IPS-NIHi11 (cell line): ENCODE results near the gene ACAA1.
"Not testable (repeated sequence)": the region's sequence is repeated elsewhere in the genome, so short reads cannot be mapped to it uniquely, and the experiment has no call there.

Experiments used
- DNase-seq: peaks from one replicate; pipeline ENCODE4 v3.0.0; 2012; ENCODE audit warnings: mixed read lengths, low spot score

ACAA1 gene

GRCh38 chr3:38154033-38154494 lies 17.1 kb upstream of the ACAA1 start:
- no peak for DNase-seq

- DNase-seq: no peak
Observed at GRCh38 chr3:38153221-38153620, 16.3 kb upstream of the ACAA1 start.

- no peak for DNase-seq
Observed at GRCh38 chr3:38152609-38153008, 15.7 kb upstream of the ACAA1 start.

GRCh38 chr3:38151667-38152265 lies 14.8 kb upstream of the ACAA1 start:
- DNase-seq: no peak

- DNase-seq: no peak
Observed at GRCh38 chr3:38150780-38151528, 14.0 kb upstream of the ACAA1 start.

DNA sequence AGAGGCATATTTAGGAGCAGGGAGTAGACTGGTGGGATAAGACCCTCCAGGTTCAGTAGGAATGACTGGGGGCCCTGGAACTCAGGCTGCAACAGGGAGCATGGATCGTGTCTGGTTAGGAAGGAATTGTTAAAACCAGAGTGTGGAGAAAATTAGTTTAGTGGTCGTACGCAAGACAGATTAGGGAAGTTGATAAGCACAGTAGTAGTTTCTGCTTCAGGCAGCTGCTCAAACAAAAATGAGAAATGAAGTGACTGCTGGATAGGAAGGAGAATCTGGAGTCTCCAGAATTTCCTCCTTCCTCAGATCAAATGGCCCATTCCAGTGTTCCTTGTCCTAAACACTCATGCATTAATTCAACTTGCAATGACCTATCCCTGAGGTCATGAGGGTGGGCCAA lies 12.8 kb upstream of the ACAA1 start:
- no peak for DNase-seq

GRCh38 chr3:38148311-38148882 lies 11.5 kb upstream of the ACAA1 start:
- DNase-seq: no peak

DNA sequence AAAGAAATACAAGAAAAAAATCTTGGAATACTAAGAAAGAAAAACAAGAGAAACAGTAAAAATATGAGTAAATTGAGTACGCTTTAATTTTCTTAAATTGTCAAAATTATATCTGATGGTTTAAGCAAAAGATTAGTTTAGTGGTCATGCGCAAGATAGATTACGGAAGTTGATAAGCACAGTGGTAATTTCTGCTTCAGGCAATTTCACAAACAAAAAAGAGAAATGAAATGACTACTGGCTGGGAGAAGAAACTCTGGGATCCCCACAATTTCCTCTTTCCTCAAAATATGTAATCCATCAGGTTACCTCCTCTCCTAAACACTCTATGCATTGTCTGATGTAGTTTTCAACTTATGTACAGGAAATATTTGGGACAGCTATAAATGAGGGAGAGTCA lies 10.5 kb upstream of the ACAA1 start:
- DNase-seq: no peak

DNA sequence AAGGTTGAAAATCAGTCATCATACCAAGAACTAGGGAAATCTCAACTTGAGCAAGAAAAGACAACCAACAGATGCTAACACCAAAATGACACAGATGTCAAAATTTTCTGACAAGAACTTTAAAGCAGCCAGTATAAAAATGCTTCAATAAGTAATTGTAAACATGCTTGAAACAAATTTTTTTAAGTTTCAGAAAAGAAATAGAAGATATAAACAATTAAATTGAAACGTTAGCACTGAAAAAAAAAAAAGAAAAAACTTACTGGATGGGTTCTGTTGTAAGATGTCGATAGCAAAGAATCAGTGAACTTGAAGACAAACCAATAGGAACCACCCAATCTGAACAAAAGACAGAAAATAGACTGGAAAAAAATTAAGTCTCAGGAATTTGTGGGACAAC lies 9.6 kb upstream of the ACAA1 start:
- no peak for DNase-seq

DNA sequence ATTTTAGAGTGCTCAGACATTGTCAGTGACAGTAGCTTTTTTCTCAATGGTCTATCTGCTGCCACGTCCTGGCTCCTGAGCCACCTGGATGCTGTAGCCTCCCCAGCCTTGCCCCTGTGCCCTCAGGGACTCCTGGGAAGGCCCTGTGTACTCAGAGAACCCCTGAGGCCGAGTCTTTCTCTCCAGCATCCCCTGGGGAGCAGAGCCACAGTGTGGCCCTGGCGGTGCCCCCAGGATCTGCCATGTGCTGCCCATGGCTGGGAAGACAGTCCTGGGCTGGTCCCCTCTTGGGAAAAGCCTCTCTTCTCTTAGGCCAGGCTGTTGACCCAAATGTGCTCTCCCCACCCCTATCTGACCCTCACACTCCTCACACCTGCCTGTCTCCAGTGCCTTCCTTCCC lies 6.6 kb upstream of the ACAA1 start:
- DNase-seq: no peak

DNA sequence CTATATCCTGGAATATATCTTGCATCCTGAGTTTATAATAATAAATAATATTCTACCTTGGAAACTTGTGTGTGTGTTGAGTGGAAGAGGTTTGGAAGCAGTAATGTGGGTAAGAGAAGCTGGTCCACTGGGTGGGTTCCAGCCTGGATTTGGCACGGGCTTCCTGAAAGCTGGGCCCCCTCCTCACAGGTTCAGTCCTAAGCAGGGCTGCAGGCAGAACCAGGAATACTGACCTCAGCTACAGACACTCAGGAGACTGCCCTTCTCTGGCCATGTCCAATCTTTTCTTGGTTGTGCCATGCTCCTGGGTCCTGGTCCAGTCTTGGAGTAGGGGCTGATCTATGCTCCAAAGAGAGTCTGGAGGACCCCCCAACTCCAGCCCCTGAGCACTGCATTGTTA lies 6.0 kb upstream of the ACAA1 start:
- DNase-seq: no peak

DNA sequence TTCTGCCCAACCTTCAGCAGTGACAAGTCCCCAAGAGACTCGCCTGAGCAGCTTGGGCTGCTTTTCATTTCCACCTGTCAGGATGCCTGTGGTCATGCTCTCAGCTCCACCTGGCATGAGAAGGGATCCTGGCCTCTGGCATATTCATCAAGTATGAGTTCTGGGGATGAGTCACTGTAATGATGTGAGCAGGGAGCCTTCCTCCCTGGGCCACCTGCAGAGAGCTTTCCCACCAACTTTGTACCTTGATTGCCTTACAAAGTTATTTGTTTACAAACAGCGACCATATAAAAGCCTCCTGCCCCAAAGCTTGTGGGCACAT lies 5.0 kb upstream of the ACAA1 start:
- no peak for DNase-seq

GRCh38 chr3:38141173-38141951 lies 4.4 kb upstream of the ACAA1 start:
- DNase-seq: no peak

DNA sequence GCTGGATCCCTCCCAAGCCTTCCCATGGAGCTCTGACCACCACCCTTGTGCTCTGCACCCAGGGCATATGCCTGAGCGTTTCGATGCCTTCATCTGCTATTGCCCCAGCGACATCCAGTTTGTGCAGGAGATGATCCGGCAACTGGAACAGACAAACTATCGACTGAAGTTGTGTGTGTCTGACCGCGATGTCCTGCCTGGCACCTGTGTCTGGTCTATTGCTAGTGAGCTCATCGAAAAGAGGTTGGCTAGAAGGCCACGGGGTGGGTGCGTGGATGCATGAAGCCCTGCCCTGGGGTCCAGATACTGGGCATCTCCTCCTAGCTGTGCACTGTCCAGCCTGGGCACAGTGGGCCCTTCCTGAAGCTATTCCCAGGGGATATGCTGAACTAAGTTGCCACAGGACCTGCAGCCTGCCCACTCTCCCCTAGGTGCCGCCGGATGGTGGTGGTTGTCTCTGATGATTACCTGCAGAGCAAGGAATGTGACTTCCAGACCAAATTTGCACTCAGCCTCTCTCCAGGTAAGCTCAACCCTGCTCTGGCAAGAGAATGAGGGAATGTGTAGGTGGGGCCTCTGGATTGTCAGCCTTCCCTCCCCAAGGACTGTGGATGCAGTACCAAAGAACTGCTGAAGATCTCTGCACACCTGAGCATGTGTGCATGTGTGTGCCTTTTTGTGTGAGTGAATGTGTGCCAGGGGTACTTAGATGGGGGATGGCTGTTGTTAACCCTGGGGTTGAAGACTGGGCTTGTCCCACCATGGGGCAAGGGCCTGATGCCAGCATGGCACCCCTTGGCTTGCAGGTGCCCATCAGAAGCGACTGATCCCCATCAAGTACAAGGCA lies 3.6 kb upstream of the ACAA1 start:
- no peak for DNase-seq

DNA sequence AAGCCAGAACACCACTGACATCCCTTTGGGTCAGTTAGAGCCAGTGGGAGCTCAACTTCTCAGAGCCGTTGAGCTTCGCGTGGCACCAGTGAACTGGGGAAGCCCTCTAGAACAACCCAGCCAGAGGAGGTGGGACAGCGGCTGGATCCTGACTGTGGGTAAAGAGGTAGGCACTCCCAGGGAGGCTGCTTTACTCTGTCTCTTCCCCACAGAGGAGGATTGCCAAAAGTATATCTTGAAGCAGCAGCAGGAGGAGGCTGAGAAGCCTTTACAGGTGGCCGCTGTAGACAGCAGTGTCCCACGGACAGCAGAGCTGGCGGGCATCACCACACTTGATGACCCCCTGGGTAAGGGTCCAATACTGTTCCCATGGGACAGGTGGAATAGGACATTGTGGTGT lies 2.7 kb upstream of the ACAA1 start:
- no peak for DNase-seq

GRCh38 chr3:38139191-38139590 lies 2.3 kb upstream of the ACAA1 start:
- no peak for DNase-seq

DNA sequence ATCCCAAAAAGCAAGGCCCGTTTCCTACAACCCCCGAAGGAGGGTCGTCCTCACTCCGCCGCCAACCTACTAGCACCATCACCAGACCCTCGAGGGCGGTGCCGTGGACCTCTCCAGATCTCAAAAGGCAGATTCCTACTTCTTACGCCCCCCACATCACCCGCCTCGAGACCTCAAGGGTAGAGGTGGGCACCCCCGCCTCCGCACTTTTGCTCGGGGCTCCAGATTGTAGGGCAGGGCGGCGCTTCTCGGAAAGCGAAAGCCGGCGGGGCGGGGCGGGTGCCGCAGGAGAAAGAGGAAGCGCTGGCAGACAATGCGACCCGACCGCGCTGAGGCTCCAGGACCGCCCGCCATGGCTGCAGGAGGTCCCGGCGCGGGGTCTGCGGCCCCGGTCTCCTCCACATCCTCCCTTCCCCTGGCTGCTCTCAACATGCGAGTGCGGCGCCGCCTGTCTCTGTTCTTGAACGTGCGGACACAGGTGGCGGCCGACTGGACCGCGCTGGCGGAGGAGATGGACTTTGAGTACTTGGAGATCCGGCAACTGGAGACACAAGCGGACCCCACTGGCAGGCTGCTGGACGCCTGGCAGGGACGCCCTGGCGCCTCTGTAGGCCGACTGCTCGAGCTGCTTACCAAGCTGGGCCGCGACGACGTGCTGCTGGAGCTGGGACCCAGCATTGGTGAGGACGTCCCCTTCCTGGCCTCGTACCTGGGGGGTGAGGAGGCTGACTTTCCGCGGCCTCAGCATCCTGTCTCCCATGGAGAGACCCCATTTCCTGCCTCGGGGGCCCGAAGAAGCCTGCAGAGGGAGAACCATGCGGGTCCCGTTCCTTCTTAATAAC lies 1.6 kb upstream of the ACAA1 start, which contains the start of gene MYD88:
MYD88 (plus strand) TSS at position 313 of the 842 bp plus-strand sequence; CDS start at position 353, 40 bp downstream.
- peak; percentile 75 for DNase-seq

DNA sequence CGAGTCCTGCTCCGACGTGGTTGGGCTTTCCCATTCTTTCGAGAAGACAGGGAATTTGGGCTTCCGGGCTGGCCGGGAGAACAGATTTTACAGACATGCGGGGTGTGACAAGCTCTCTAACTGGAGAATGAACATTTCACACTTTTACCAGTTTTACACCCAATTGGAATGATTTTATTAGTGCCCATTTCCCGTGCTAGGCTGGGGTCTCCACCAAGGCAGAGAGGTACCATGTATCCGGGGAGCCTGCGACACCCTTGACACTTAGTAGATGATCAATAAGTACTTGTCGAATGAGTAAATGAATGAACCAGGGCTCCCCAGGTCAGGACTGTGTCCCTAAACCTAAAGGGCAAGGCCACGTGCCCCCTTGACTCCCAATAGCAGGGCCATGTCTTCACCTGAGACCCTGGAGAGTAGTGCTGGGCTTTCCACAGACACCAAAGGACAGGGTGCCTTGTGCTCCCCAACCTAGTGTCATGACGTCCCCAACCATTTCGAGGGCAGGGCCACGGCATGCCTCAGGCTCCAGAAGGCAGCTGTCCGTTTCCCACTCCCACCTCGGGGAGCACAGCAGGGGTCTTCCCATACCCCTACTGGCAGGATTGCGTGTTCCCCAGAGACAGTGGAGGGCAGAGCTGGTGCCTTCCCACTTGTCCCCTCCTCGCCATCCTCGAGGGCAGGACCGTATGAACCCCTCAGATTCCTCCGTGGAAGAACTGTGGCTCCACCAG lies 855 bp upstream of the ACAA1 start:
- DNase-seq: no peak

- DNase-seq: no peak
Observed at GRCh38 chr3:38136393-38136776, 542 bp downstream of the ACAA1 start.

GRCh38 chr3:38135621-38136277 lies 1.2 kb downstream of the ACAA1 start:
- DNase-seq: not testable (repeated sequence)
